ENCODE measurements around the gene DENND2D. TPM values are rescaled to one million over a fixed set of nuclear protein-coding genes. Genes with fewer than 3 reads are reported as not detected.

The DENND2D gene
- total RNA-seq, 2 donors from 2014 or later = 0.89 to 2.6 TPM

DNA sequence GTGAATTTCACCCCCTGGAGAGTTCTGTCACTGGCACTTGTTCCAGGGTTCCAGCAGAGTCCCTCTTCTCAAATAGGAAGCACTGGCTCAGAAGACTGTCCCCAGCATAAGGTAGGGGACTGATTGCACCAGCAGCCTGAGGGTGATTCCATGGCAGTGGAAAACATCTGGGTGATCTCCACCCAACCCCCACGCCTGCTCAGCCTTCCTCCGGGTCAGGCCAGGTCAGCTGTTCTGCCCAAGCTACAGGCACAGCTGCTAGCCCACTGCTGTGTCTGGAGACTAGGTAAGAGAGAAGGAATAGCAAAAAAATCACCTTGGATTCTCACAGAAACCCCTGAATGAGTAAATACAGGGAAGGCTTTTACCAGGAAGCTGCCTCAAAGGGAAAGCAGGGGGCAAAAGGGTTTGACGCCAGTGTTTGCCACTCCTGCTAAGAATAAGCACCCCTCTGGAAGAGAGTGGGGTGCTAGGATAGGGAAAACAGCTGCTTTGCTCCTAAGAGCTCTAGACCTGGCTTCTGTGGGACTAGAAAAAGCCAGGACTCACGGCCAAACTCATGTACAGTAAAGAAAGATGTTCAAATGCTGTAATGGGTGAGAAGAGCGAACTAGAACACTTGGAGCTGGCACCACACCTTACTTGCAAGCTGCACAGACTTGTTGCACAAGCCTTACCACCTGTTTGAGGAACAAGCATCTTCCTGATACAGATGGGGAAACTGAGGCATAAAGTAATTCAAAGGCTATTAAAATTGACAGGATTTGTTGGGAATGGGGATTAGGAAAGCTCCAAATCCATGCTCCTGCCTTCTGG lies 1.0 kb upstream of the DENND2D start:
- 93 to 96% methylated on average over 4 to 5 of the region's 5 CpGs for WGBS, 2 experiments (ENCODE audit: insufficient coverage in 1 of 2, insufficient read length in 1 of 2)
- Histone ChIP-seq H3K9ac (ENCODE audit: extremely low read depth, low read length, poor library complexity, severe bottlenecking) (no peak overlapping the region), H3K4me1 (ENCODE audit: control insufficient read depth, insufficient read depth, low read length) (peaks cover 5% of the 10 kb centered on the region), H3K36me3 (ENCODE audit: control insufficient read depth, insufficient read depth, low read length) (no peaks in the 10 kb centered on the region), H3K27me3 (ENCODE audit: control insufficient read depth, insufficient read depth, low read length, poor library complexity, severe bottlenecking) (no peaks in the 10 kb centered on the region), H3K9me3 (ENCODE audit: control insufficient read depth, low read length) (no peaks in the 10 kb centered on the region), H3K4me3 (ENCODE audit: low read length) (no peak overlapping the region), H3K27ac (ENCODE audit: low read depth, low read length) (no peak overlapping the region)
- DNase-seq = no peak
- H3K4me1 Mint-ChIP-seq = peaks cover 11% of the 10 kb centered on the region
- peaks cover 15% of the 10 kb centered on the region for H3K27me3 Mint-ChIP-seq (ENCODE audit: insufficient read depth)
- peaks cover 2% of the 10 kb centered on the region for H3K36me3 Mint-ChIP-seq (ENCODE audit: low read depth)
- H3K4me3 Mint-ChIP-seq = no peak overlapping the region
- TF ChIP-seq, protein P1, sequence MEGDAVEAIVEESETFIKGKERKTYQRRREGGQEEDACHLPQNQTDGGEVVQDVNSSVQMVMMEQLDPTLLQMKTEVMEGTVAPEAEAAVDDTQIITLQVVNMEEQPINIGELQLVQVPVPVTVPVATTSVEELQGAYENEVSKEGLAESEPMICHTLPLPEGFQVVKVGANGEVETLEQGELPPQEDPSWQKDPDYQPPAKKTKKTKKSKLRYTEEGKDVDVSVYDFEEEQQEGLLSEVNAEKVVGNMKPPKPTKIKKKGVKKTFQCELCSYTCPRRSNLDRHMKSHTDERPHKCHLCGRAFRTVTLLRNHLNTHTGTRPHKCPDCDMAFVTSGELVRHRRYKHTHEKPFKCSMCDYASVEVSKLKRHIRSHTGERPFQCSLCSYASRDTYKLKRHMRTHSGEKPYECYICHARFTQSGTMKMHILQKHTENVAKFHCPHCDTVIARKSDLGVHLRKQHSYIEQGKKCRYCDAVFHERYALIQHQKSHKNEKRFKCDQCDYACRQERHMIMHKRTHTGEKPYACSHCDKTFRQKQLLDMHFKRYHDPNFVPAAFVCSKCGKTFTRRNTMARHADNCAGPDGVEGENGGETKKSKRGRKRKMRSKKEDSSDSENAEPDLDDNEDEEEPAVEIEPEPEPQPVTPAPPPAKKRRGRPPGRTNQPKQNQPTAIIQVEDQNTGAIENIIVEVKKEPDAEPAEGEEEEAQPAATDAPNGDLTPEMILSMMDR (conservative IDR thresholded peaks at IDR 0.05) = no peak
- H3K27ac Mint-ChIP-seq = no peak overlapping the region
- H3K9me3 Mint-ChIP-seq = peaks cover 2% of the 10 kb centered on the region

DNA sequence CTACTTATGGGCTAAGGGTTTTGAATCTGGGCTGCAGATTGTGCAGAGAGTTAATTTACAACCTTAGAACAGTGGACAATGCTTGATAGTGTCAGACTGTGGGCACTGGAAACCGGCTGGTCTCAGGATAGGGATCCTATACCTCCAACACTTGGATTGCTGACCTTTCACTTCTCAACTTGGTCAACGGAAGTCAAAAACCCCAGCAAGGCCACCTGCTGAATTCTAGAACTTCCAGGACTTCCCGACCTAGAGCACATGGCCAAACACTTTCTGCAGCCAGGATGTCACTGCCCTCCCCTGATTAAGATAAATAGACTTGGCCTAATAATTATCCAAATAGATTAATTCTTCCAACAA lies 336 bp upstream of the DENND2D start:
- Histone ChIP-seq H3K9ac (ENCODE audit: extremely low read depth, low read length, poor library complexity, severe bottlenecking) (no peak overlapping the region), H3K36me3 (ENCODE audit: control insufficient read depth, insufficient read depth, low read length) (no peaks in the 10 kb centered on the region), H3K9me3 (ENCODE audit: control insufficient read depth, low read length) (no peaks in the 10 kb centered on the region), H3K27ac (ENCODE audit: low read depth, low read length) (no peak overlapping the region), H3K4me3 (ENCODE audit: low read length) (no peak overlapping the region), H3K4me1 (ENCODE audit: control insufficient read depth, insufficient read depth, low read length) (peaks cover 5% of the 10 kb centered on the region), H3K27me3 (ENCODE audit: control insufficient read depth, insufficient read depth, low read length, poor library complexity, severe bottlenecking) (no peaks in the 10 kb centered on the region)
- peaks cover 11% of the 10 kb centered on the region for H3K4me1 Mint-ChIP-seq
- no peak overlapping the region for H3K27ac Mint-ChIP-seq
- peaks cover 2% of the 10 kb centered on the region for H3K9me3 Mint-ChIP-seq
- WGBS, 2 experiments (ENCODE audit: insufficient coverage in 1 of 2, insufficient read length in 1 of 2) = 80 to 87% methylated on average over 1 to 3 of the region's 3 CpGs
- H3K36me3 Mint-ChIP-seq (ENCODE audit: low read depth) = peaks cover 2% of the 10 kb centered on the region
- peaks cover 15% of the 10 kb centered on the region for H3K27me3 Mint-ChIP-seq (ENCODE audit: insufficient read depth)
- H3K4me3 Mint-ChIP-seq = no peak overlapping the region
- no peak for DNase-seq
- TF ChIP-seq, protein P1 (conservative IDR thresholded peaks at IDR 0.05) = no peak

DNA sequence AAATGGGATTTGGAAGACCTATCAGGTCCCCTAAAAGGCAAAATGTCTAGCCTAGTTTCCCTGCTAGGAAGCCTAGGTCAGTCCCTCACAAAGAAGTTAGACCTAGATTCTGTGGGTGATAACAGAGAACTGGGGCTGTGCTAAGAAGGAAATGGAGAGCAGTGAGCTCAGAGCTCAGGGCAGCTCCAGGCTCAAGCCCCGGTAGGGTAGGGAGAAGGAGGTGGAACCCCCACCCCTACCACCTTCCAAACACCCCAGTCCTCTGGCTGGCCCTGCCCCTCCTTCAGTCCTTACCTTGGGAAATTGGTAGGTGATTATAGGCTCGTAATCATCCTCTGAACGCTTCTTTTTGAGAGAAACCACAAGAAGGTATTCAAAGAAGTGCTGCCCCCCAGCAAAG lies 1.1 kb downstream of the DENND2D start:
- peaks cover 3% of the 10 kb centered on the region for H3K27me3 Mint-ChIP-seq (ENCODE audit: insufficient read depth)
- H3K9me3 Mint-ChIP-seq = no peaks in the 10 kb centered on the region
- Histone ChIP-seq H3K9me3 (ENCODE audit: control insufficient read depth, low read length) (no peaks in the 10 kb centered on the region), H3K27me3 (ENCODE audit: control insufficient read depth, insufficient read depth, low read length, poor library complexity, severe bottlenecking) (no peaks in the 10 kb centered on the region), H3K36me3 (ENCODE audit: control insufficient read depth, insufficient read depth, low read length) (no peaks in the 10 kb centered on the region), H3K4me1 (ENCODE audit: control insufficient read depth, insufficient read depth, low read length) (peaks cover 5% of the 10 kb centered on the region), H3K27ac (ENCODE audit: low read depth, low read length) (no peak overlapping the region), H3K9ac (ENCODE audit: extremely low read depth, low read length, poor library complexity, severe bottlenecking) (no peak overlapping the region), H3K4me3 (ENCODE audit: low read length) (no peak overlapping the region)
- WGBS, 2 experiments (ENCODE audit: insufficient coverage in 1 of 2, insufficient read length in 1 of 2) = 92 to 94% methylated on average over 2 of the region's 3 CpGs
- H3K27ac Mint-ChIP-seq = no peak overlapping the region
- H3K4me3 Mint-ChIP-seq = no peak overlapping the region
- no peak for DNase-seq
- H3K36me3 Mint-ChIP-seq (ENCODE audit: low read depth) = no peaks in the 10 kb centered on the region
- H3K4me1 Mint-ChIP-seq = peaks cover 11% of the 10 kb centered on the region
- TF ChIP-seq, protein P1 (conservative IDR thresholded peaks at IDR 0.05) = no peak

All from endodermal cell (in vitro differentiated cells).